Fibroblast of villous mesenchyme (primary cell): ENCODE results near the gene HOXD4. TPM values are rescaled to one million over a fixed set of nuclear protein-coding genes. Genes with fewer than 3 reads are reported as not detected.

ENCODE experiments used
- DNase-seq: peaks from one replicate; pipeline ENCODE4 v3.0.0-alpha.2; 2010; ENCODE audit warnings: low read depth
- H3K4me3 ChIP-seq: 2 replicates; pipeline ENCODE4 v1.5.1; 2011; ENCODE audit warnings: low read depth, mild to moderate bottlenecking, low read length
- total RNA-seq: library from RNA; depleted of rRNA; stranded (reverse); fragments of >200 nt; gene quantifications from 2 replicates; pipeline ENCODE4 v1.2.3, GENCODE V29; 2012
- TF ChIP-seq, protein P1 (sequence below): IDR thresholded peaks from 2 replicates; pipeline ENCODE4 v1.5.1; 2012; ENCODE audit warnings: low read depth, mild to moderate bottlenecking, low read length; ENCODE audit not compliant: insufficient read depth

The HOXD4 gene
- total RNA-seq, 1 donor = 7.8 TPM

DNA sequence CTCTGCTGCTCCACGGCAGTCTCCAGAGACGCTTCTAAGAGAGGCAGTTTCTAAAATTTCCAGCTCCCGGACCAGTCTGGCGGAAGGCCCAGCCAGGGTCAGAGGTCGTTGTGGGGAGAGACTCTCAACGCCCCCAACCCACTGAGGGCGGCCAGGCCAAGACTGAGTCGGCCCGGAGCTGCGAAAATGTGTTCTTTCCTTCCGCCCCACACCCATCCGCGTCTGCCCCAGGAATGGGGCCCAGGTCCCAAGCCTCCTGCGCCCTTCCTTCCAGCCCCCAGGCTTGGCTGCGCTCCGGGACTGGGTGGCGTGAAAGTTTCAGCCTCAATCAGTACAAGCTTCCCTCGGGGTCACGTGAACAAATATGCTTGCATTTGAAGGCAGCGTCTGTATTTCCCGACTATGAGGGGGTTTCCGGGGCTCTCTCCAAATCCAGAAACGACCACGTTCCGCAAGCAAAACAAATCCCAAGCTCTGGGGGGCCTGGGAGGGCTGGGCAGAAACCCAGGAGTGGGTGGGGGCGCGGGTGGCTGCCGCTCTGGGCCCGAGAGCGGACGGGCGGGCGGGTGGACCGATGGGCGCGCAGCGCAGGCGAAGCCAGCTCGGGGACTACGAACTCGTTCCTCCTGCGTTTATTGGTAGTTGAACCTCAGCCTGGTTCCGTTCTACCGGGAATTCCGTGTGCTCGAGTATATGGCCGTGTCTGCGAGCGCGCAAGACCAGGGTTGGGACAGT is 9.1 kb downstream of the HOXD4 start:
- no peak overlapping the region for H3K4me3 ChIP-seq
- TF ChIP-seq, protein P1, sequence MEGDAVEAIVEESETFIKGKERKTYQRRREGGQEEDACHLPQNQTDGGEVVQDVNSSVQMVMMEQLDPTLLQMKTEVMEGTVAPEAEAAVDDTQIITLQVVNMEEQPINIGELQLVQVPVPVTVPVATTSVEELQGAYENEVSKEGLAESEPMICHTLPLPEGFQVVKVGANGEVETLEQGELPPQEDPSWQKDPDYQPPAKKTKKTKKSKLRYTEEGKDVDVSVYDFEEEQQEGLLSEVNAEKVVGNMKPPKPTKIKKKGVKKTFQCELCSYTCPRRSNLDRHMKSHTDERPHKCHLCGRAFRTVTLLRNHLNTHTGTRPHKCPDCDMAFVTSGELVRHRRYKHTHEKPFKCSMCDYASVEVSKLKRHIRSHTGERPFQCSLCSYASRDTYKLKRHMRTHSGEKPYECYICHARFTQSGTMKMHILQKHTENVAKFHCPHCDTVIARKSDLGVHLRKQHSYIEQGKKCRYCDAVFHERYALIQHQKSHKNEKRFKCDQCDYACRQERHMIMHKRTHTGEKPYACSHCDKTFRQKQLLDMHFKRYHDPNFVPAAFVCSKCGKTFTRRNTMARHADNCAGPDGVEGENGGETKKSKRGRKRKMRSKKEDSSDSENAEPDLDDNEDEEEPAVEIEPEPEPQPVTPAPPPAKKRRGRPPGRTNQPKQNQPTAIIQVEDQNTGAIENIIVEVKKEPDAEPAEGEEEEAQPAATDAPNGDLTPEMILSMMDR = no peak
- DNase-seq = no peak

DNA sequence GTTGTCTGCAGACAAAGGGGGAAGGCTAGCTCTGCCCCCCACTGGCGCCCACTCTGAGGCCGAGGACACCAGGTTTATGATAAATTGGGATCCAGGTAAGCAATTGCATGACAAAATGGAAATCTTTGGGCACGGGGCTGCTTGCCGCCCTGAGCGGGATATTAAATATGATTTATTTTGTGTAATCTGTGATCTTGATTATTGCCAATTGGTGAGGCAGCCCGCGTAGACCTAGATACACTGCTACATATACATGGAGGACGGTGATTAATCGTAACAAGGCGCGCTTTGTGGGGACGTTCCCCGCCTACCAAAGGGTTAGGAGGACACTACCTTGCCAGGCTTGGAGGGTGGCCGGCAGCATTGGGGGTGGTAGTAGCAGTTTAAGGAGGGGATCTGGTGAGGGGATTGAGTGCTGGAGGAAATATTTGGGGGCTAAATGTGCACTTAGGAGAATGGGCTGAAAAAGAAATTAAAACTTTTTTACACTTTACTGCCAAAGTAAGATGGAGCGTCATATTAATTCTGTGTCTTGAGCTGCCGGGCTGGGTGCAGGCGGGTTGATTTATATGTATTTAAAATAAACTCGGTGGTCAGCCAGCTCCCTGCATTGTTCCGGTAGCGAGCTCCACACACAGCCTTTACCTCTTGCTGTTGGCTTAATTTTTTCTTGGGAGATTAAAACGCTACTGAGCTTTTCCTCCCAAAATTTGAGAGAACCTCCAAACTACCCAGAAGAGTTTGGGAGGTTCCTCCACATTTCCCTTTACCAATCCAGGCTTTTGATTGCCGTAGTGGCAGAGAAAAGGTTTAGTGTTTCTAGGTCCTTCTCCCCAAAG is 9.9 kb downstream of the HOXD4 start:
- H3K4me3 ChIP-seq = no peak overlapping the region
- DNase-seq = no peak
- TF ChIP-seq, protein P1 = no peak

DNA sequence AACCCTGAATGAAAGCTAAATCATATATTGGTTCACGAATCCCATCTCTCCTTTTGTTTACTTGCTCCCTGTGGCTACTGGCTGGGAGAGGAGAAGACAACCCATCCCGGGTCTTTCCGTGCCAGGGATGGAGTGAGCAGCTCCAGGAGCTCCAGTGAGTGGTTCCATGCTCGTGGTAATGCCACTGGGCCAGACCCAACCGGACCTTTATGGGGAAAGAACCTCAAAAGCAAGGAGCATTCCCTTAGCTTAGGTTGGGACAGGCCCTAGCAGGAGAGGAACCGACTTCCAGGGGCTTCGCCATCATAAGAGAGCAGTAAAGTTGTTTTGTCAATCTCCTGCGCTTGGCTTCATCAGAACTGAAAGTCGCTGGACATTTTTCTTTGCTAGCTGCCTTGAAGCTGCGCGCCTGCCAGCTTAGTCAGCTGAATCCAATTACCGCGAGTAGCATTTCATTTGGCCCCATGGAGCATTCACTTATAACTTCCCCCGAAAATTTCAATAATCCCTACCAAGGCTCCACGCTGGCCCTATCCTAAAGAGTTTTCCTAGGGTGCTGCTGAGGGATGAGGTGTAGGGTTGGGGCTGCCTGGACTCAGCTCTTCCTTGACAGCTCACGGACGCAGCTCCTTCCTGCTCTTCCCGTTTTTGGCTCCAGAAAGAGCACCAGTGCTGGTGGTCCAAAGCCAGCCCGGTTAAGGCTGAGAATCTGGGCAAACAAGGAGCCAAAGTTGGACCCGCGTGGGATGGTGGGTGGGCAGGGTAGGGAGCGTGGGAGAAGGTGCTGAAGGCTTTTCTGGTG is 10.7 kb downstream of the HOXD4 start:
- TF ChIP-seq, protein P1 = no peak
- DNase-seq = peak; percentile 47
- H3K4me3 ChIP-seq = no peak overlapping the region

DNA sequence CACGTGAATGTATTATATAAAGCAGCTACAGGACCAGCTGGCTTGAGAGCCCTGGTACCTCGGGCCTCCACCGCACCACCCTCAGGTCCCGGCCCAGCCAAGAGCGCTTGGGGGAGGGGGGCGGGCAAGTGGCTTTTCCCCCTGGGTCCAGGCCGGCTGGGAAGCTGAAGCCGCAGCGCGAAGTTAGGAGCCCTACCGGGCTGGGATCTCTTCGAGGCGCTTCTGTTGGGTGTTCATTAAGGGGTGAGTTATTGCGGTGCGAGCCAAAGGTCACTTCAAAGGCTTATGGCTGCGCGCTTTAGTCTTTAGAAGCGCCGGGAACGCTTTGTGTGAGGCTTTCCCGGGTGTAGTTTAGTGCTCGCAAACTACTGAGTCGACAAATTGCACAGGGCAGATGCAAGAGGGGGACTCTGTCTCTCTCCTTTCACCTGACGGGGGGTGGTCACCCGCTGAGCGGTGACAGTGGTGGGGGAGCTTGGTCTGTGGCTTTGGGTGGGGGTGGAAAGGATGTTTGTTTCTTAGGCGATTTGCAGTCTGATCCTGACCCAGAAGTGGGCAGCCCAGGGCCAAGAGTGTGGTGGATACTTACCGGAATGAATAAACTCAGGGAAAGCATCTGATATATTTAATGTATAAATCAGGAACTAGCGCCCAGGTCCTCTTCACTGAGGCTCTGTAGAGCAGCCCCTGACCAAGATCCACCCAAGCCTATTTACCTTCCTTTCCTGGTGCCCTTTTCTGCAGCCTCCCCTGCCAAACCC is 11.7 kb downstream of the HOXD4 start:
- peak; percentile 36 for DNase-seq

DNA sequence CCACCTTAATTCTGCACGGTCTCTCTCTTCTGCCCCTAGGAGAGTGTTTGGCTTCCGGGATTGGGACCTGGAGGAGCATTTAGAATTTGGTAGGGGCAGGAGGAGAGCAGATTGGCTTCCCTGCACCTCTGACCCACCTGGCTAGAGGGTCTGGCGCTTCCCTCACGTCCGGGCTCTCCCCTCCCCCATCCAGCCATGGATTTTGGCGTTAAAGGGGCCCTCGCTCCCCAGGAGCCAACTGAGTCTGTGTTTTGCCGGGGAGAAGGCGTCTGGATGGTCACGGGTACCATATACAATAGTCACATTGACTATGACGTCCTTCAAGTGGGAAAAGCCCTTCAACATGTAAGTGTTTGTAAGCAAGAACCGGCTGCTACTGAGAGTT is 12.3 kb downstream of the HOXD4 start:
- no peak overlapping the region for H3K4me3 ChIP-seq
- no peak for DNase-seq
- TF ChIP-seq, protein P1 = no peak

More for the DNA sequence above, 11.7 kb downstream of the HOXD4 start:
- TF ChIP-seq, protein P1 = no peak
- no peak overlapping the region for H3K4me3 ChIP-seq

DNA sequence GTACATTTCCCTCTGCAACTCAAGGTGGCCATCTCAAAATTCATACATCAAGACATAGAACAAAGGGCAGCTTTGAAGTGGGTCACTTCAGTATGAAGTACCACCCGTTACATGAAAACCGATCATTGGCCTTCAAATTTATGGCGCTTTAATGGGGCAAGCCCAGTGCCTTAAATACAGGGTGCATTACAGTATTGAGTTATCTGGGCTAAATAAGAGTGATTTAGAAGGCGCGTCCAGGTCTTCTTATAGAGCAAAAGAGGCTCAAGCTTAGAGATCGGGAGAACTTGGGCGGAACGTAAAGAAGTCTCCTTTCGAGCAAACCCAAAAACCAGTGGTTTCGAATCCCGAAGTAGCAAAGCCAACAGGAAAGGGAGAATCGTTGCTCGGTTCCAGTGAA is 12.9 kb downstream of the HOXD4 start:
- TF ChIP-seq, protein P1 = no peak
- no peak overlapping the region for H3K4me3 ChIP-seq
- no peak for DNase-seq
